ENCODE measurements around the gene ZNF230.

DNA sequence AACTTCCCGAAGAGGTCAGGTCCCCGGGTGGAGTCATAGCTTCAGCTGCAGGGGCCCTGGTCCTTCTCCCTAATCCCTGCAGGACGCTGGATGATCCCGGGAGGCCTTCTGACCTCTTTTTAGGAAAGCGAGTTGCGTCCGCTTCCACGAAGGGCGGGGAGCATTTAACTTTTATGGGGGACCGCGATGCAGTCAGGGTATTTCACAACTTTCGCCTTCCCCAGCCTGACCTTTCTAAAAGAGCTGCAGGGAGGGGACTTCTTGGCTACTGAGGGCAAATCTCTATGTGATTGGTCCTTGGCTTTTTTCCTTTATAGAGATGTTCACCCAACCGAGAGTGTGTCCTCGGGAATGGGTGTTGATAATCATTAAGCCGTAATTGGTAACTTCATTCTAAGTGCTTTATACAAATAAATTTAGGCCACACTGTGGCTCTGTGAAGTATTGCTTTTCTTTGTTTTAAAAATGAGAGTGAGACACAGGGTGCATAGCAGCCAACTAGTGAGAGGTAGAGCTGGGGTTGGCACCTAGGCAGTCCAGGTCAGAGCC is 778 bp downstream of the ZNF230 start:
- TF ChIP-seq, protein P1, sequence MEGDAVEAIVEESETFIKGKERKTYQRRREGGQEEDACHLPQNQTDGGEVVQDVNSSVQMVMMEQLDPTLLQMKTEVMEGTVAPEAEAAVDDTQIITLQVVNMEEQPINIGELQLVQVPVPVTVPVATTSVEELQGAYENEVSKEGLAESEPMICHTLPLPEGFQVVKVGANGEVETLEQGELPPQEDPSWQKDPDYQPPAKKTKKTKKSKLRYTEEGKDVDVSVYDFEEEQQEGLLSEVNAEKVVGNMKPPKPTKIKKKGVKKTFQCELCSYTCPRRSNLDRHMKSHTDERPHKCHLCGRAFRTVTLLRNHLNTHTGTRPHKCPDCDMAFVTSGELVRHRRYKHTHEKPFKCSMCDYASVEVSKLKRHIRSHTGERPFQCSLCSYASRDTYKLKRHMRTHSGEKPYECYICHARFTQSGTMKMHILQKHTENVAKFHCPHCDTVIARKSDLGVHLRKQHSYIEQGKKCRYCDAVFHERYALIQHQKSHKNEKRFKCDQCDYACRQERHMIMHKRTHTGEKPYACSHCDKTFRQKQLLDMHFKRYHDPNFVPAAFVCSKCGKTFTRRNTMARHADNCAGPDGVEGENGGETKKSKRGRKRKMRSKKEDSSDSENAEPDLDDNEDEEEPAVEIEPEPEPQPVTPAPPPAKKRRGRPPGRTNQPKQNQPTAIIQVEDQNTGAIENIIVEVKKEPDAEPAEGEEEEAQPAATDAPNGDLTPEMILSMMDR (IDR thresholded peaks at IDR 0.05), result no peak; the same call in 1 of the 2 replicates
- TF ChIP-seq POLR2AphosphoS5 (IDR thresholded peaks at IDR 0.05; ENCODE audit: low read depth, low read length) (no peak), FOSL2 (IDR thresholded peaks at IDR 0.05; ENCODE audit: borderline replicate concordance, low read depth) (no peak), RFX5 (IDR thresholded peaks at IDR 0.05; ENCODE audit: low read length) (no peak)
